Neural cell (in vitro differentiated cells): Measurements from ENCODE around the gene ELMO2. TPM values are rescaled to one million over a fixed set of nuclear protein-coding genes. Genes with fewer than 3 reads are reported as not detected.

ENCODE experiments used
- H2AFZ ChIP-seq: fragments of 200-600, 300-800 bp; sonication (generic), shearing (Covaris generic); 2 replicates; pipeline ENCODE4 v1.6.0; 2014; ENCODE audit warnings: low read depth, mild to moderate bottlenecking, antibody characterized with exemption, low read length, moderate library complexity
- H3F3A ChIP-seq: fragments of 200-600 bp; shearing (Covaris generic); 2 replicates; pipeline ENCODE4 v1.6.1; 2016; ENCODE audit warnings: mild to moderate bottlenecking, moderate library complexity, mixed read lengths, antibody characterized with exemption, low read length; ENCODE audit not compliant: insufficient read depth, poor library complexity, severe bottlenecking
- H3K27ac ChIP-seq: fragments of 200-600, 300-800 bp; sonication (generic), shearing (Covaris generic); 2 replicates; pipeline ENCODE4 v1.5.1; 2014; ENCODE audit warnings: mild to moderate bottlenecking, low read length, moderate library complexity
- H3K27me3 ChIP-seq: fragments of 300-800, 200-600 bp; sonication (generic), shearing (Covaris generic); 2 replicates; pipeline ENCODE4 v1.6.0; 2014; ENCODE audit warnings: mild to moderate bottlenecking, low read depth, low read length, moderate library complexity; ENCODE audit not compliant: insufficient read depth
- H3K36me3 ChIP-seq: fragments of 300-800, 200-600 bp; sonication (generic), shearing (Covaris generic); 2 replicates; pipeline ENCODE4 v1.5.1; 2014; ENCODE audit warnings: mild to moderate bottlenecking, antibody characterized with exemption, low read length, moderate library complexity; ENCODE audit not compliant: insufficient read depth
- H3K4me2 ChIP-seq: fragments of 300-800, 200-600 bp; sonication (generic), shearing (Covaris generic); 2 replicates; pipeline ENCODE4 v1.6.0; 2014; ENCODE audit warnings: mild to moderate bottlenecking, low read length
- H3K4me3 ChIP-seq: fragments of 300-800, 200-600 bp; sonication (generic), shearing (Covaris generic); 2 replicates; pipeline ENCODE4 v1.5.1; 2014; ENCODE audit warnings: mild to moderate bottlenecking, low read length, moderate library complexity
- H3K79me2 ChIP-seq: fragments of 200-600 bp; shearing (Covaris generic); replicated peaks from 2 replicates; pipeline ENCODE4 v1.6.0; 2014; ENCODE audit warnings: mild to moderate bottlenecking, low read length, moderate library complexity; ENCODE audit not compliant: insufficient read depth
- H3K9ac ChIP-seq: fragments of 300-800, 200-600 bp; sonication (generic), shearing (Covaris generic); 2 replicates; pipeline ENCODE4 v1.6.1; 2016; ENCODE audit warnings: mild to moderate bottlenecking, low read length, mixed read lengths
- H3K9me2 ChIP-seq: fragments of 200-600 bp; shearing (Covaris generic); 2 replicates; pipeline ENCODE4 v1.6.1; 2016; ENCODE audit warnings: mild to moderate bottlenecking, low read length, mixed read lengths; ENCODE audit not compliant: insufficient read depth
- H3K9me3 ChIP-seq: fragments of 200-600, 300-800 bp; sonication (generic), shearing (Covaris generic); 2 replicates; pipeline ENCODE4 v1.6.1; 2016; ENCODE audit warnings: mild to moderate bottlenecking, mixed run types, low read length, moderate library complexity, mixed read lengths
- H4K20me1 ChIP-seq: fragments of 200-600 bp; shearing (Covaris generic); 2 replicates; pipeline ENCODE4 v1.6.1; 2016; ENCODE audit warnings: mild to moderate bottlenecking, mixed run types; ENCODE audit not compliant: insufficient read depth
- EP300 ChIP-seq: fragments of 450-650 bp; conservative IDR thresholded peaks from 2 replicates; pipeline ENCODE4 v1.6.1; 2014; ENCODE audit warnings: antibody characterized with exemption, mild to moderate bottlenecking, moderate library complexity; ENCODE audit not compliant: poor library complexity, severe bottlenecking
- EZH2 ChIP-seq: fragments of 200-600, 300-800 bp; shearing (Covaris generic), sonication (generic); IDR thresholded peaks from 2 replicates; pipeline ENCODE4 v1.6.1; 2014; ENCODE audit warnings: antibody characterized with exemption, low read length, borderline replicate concordance, mild to moderate bottlenecking; ENCODE audit not compliant: insufficient read depth, poor library complexity, severe bottlenecking
- MXI1 ChIP-seq: fragments of 450-650 bp; conservative IDR thresholded peaks from 2 replicates; pipeline ENCODE4 v1.6.1; 2014; ENCODE audit warnings: antibody characterized with exemption, mild to moderate bottlenecking; ENCODE audit not compliant: poor library complexity, severe bottlenecking
- POLR2AphosphoS5 ChIP-seq: IDR thresholded peaks from 2 replicates; pipeline ENCODE4 v1.6.1; 2012
- RAD21 ChIP-seq: fragments of 450-650 bp; conservative IDR thresholded peaks from 2 replicates; pipeline ENCODE4 v1.6.1; 2014; ENCODE audit warnings: antibody characterized with exemption, mild to moderate bottlenecking, moderate library complexity
- REST ChIP-seq: IDR thresholded peaks from 2 replicates; pipeline ENCODE4 v1.6.1; 2012; ENCODE audit warnings: borderline replicate concordance
- SMC3 ChIP-seq: fragments of 450-650 bp; conservative IDR thresholded peaks from 2 replicates; pipeline ENCODE4 v1.6.1; 2014; ENCODE audit warnings: antibody characterized with exemption, mild to moderate bottlenecking, moderate library complexity; ENCODE audit not compliant: poor library complexity
- TAF1 ChIP-seq: IDR thresholded peaks from 2 replicates; pipeline ENCODE4 v1.6.1; 2012; ENCODE audit warnings: low read depth
- polyA plus RNA-seq: library from polyadenylated mRNA; depleted of rRNA; stranded (reverse); fragments of >200 nt; gene quantifications from 2 replicates; pipeline ENCODE4 v1.2.3, GENCODE V29; 2014
- TF ChIP-seq, protein P1 (sequence below): fragments of 450-650 bp; IDR thresholded peaks from 2 replicates; pipeline ENCODE4 v1.5.1; 2014; ENCODE audit warnings: antibody characterized with exemption, mild to moderate bottlenecking, moderate library complexity; ENCODE audit not compliant: poor library complexity, severe bottlenecking

Gene ELMO2
- polyA plus RNA-seq, 1 donor from 2014 or later: 72.0 TPM

DNA sequence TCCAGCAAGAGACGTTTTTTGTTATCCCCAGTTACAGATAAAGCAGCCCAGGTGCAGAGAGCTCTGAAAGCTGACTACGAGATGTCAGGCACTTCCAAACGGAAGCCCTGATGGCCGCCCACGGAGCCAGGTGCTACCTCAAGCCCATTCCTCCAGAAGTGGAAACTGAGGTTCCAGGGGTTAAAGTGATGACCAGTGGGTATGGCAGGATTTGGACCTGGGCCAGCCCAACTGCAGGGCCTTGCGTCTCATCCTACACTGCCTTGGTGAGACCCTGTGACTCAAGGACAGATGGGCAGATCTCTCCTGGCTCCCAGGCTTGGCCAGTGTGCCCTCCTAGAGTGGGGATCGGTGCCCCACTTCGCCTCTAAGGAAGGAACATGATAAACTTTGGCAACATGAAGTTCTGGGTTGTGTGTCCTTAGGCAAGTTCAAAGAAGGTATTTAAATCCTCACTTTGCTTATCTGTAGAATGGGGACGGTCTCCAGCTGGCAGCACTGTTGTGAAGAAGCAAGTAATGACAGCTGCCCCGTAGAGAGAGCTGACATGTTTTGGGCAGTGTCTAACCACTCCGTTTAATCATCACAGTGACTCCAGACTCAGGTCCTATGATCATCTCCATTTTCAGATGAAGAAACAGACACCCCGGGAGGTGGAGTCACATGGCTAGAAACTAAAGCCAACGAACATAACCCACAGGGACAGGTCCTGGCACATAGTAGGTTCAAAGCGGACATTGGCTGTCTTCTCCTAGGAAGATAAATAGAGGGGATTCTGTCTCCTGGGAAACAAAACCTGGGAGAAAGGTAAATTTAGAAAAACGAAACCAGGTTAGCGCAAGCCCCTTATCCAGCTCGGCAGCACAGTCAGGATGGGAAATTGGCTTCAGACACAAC is 63.7 kb downstream of the ELMO2 start:
- Histone ChIP-seq H3K4me2 (no peak overlapping the region), H3K27ac (no peak overlapping the region)

DNA sequence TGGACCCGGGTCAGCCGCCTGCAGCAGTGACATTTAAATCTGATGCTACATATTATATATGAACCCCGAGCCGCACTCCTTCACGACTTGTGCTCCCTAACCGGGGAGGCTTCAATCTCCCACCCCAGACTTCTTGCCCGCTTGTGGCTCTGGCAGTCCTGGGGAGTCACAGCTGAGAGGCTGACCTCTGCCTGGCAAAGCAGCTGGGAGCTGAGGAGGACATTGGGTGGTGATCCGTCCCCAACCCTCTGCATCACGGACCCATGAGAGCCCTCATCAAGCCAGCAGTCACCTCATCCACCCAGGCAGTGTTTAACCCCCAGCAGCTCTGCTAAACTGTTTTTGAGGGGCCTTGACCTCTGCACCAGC is 64.4 kb downstream of the ELMO2 start:
- Histone ChIP-seq H2AFZ (no peak overlapping the region), H3K9me2 (no peaks in the 10 kb centered on the region), H3K27me3 (no peaks in the 10 kb centered on the region), H3K9me3 (no peaks in the 10 kb centered on the region), H3K9ac (no peak overlapping the region), H3K79me2 (no peaks in the 10 kb centered on the region), H4K20me1 (no peaks in the 10 kb centered on the region), H3K4me3 (no peak overlapping the region), H3K4me2 (no peak overlapping the region), H3F3A (no peaks in the 10 kb centered on the region), H3K36me3 (no peaks in the 10 kb centered on the region), H3K27ac (no peak overlapping the region)
- no peak for TF ChIP-seq POLR2AphosphoS5
- no peak for TF ChIP-seq REST
- no peak for TF ChIP-seq RAD21
- no peak for TF ChIP-seq EP300
- TF ChIP-seq TAF1: no peak
- no peak for TF ChIP-seq MXI1
- TF ChIP-seq, protein P1, sequence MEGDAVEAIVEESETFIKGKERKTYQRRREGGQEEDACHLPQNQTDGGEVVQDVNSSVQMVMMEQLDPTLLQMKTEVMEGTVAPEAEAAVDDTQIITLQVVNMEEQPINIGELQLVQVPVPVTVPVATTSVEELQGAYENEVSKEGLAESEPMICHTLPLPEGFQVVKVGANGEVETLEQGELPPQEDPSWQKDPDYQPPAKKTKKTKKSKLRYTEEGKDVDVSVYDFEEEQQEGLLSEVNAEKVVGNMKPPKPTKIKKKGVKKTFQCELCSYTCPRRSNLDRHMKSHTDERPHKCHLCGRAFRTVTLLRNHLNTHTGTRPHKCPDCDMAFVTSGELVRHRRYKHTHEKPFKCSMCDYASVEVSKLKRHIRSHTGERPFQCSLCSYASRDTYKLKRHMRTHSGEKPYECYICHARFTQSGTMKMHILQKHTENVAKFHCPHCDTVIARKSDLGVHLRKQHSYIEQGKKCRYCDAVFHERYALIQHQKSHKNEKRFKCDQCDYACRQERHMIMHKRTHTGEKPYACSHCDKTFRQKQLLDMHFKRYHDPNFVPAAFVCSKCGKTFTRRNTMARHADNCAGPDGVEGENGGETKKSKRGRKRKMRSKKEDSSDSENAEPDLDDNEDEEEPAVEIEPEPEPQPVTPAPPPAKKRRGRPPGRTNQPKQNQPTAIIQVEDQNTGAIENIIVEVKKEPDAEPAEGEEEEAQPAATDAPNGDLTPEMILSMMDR: no peak

More for the DNA sequence above, 63.7 kb downstream of the ELMO2 start:
- Histone ChIP-seq H4K20me1 (no peaks in the 10 kb centered on the region), H3K79me2 (no peaks in the 10 kb centered on the region), H3K9me2 (no peaks in the 10 kb centered on the region), H3F3A (peaks cover 5% of the 10 kb centered on the region), H3K4me3 (no peak overlapping the region), H3K9ac (no peak overlapping the region), H2AFZ (no peak overlapping the region), H3K9me3 (no peaks in the 10 kb centered on the region), H3K36me3 (no peaks in the 10 kb centered on the region), H3K27me3 (no peaks in the 10 kb centered on the region)
- TF ChIP-seq REST (no peak), POLR2AphosphoS5 (no peak), SMC3 (no peak), TAF1 (no peak), EP300 (no peak), MXI1 (no peak), EZH2 (no peak), RAD21 (no peak)
- TF ChIP-seq, protein P1: no peak
